Keratinocyte (primary cell): ENCODE data around the gene NCOA3. TPM values are rescaled to one million over a fixed set of nuclear protein-coding genes. Genes with fewer than 3 reads are reported as not detected.

ENCODE experiments used
- DNase-seq: peaks from one replicate; pipeline ENCODE4 v3.0.0-alpha.2; 2011; ENCODE audit warnings: low read depth, missing footprints, low spot score
- FAIRE-seq: peaks from 2 replicates; lab custom pipeline; 2011; peaks lifted over from hg19 to GRCh38; lab: Jason Lieb, UNC
- H2AFZ ChIP-seq: 2 replicates; pipeline ENCODE4 v1.6.0; 2012; ENCODE audit warnings: low read length, control low read depth, inconsistent platforms; ENCODE audit not compliant: control insufficient read depth
- H3K27ac ChIP-seq: 2 replicates; pipeline ENCODE4 v1.5.1; 2011; ENCODE audit warnings: low read length; ENCODE audit not compliant: control insufficient read depth, insufficient read depth
- H3K27me3 ChIP-seq: 3 replicates; pipeline ENCODE4 v1.6.0; 2011; ENCODE audit warnings: low read length; ENCODE audit not compliant: control insufficient read depth, insufficient read depth; ENCODE audit errors: extremely low read depth
- H3K36me3 ChIP-seq, 2 experiments: 2 replicates in 1 of 2; 3 replicates in 1 of 2; pipeline ENCODE4 v1.5.1; 2011; ENCODE audit warnings: low read length in 2 of 2, mild to moderate bottlenecking in 1 of 2; ENCODE audit not compliant: control insufficient read depth in 2 of 2, insufficient read depth in 2 of 2; ENCODE audit errors: extremely low read depth in 1 of 2
- H3K4me1 ChIP-seq: 3 replicates; pipeline ENCODE4 v1.5.1; 2011; ENCODE audit warnings: low read length; ENCODE audit not compliant: control insufficient read depth, insufficient read depth; ENCODE audit errors: extremely low read depth
- H3K4me2 ChIP-seq: 3 replicates; pipeline ENCODE4 v1.6.0; 2011; ENCODE audit warnings: low read depth, low read length; ENCODE audit not compliant: control insufficient read depth, insufficient read depth; ENCODE audit errors: extremely low read depth
- H3K4me3 ChIP-seq, 3 experiments: fragments of 200-600 bp in 1 of 3; sonication (generic) in 1 of 3; 2 replicates in 2 of 3; 3 replicates in 1 of 3; pipeline ENCODE4 v1.5.1; 2011 to 2016; ENCODE audit warnings: low read length in 3 of 3, mild to moderate bottlenecking in 3 of 3, control low read depth in 2 of 3, inconsistent platforms in 1 of 3, low read depth in 1 of 3, mixed read lengths in 1 of 3, mixed run types in 1 of 3, moderate library complexity in 1 of 3; ENCODE audit not compliant: control insufficient read depth in 2 of 3, insufficient read depth in 2 of 3; ENCODE audit errors: extremely low read depth in 1 of 3
- H3K79me2 ChIP-seq: 2 replicates; pipeline ENCODE4 v1.6.0; 2012; ENCODE audit warnings: low read length; ENCODE audit not compliant: control insufficient read depth, insufficient read depth
- H3K9ac ChIP-seq: 3 replicates; pipeline ENCODE4 v1.6.0; 2011; ENCODE audit warnings: low read length; ENCODE audit not compliant: control insufficient read depth, insufficient read depth; ENCODE audit errors: extremely low read depth
- H3K9me1 ChIP-seq: 3 replicates; pipeline ENCODE4 v1.6.0; 2011; ENCODE audit warnings: low read length; ENCODE audit not compliant: control insufficient read depth, insufficient read depth; ENCODE audit errors: extremely low read depth
- H3K9me3 ChIP-seq: 2 replicates; pipeline ENCODE4 v1.5.1; 2012; ENCODE audit warnings: low read depth, low read length; ENCODE audit not compliant: control insufficient read depth
- H4K20me1 ChIP-seq: 3 replicates; pipeline ENCODE4 v1.6.0; 2011; ENCODE audit warnings: low read length; ENCODE audit not compliant: control insufficient read depth, insufficient read depth; ENCODE audit errors: extremely low read depth
- EZH2 ChIP-seq: IDR thresholded peaks from one replicate; pipeline ENCODE4 v1.6.1; 2012; ENCODE audit warnings: inconsistent platforms, mild to moderate bottlenecking, low read length, moderate library complexity
- dilution Hi-C: fragments of 300-500 bp; cut with MboI; formaldehyde crosslinking; loops from one replicate; pipeline ENCODE4 v1.7.0; 2020; ENCODE audit warnings: low sequenced_read_pairs; ENCODE audit not compliant: extremely low pct_ligation_motif_present
- polyA plus RNA-seq, 5 experiments: library from polyadenylated mRNA; depleted of rRNA in 3 of 5; stranded (reverse) in 3 of 5; stranded (forward) in 1 of 5; unstranded in 1 of 5; fragments of >200 nt; gene quantifications; 1 replicate in 1 of 5; 2 replicates in 3 of 5; 3 replicates in 1 of 5; pipeline versions ENCODE4 v1.2.1 to v1.2.3, GENCODE V29; 2011 to 2012; ENCODE audit warnings: missing spikeins in 2 of 5, low read depth in 1 of 5, low replicate concordance in 1 of 5
- TF ChIP-seq, protein P1 (sequence below), 3 experiments: IDR thresholded peaks in 1 of 3; conservative IDR thresholded peaks in 1 of 3; optimal IDR thresholded peaks in 1 of 3; 2 replicates in 2 of 3; 3 replicates in 1 of 3; pipeline versions ENCODE3 to v1.5.1; 2011; ENCODE audit warnings: low read length in 3 of 3, mild to moderate bottlenecking in 3 of 3, moderate library complexity in 2 of 3, control low read depth in 1 of 3, inconsistent platforms in 1 of 3; ENCODE audit not compliant: insufficient read depth in 2 of 3; ENCODE audit errors: extremely low read depth in 1 of 3

Gene NCOA3
- polyA plus RNA-seq, 1 donor (not counting 4 experiments of a cell fraction or from before 2014, with no cell fraction given), result 25.8 TPM

DNA sequence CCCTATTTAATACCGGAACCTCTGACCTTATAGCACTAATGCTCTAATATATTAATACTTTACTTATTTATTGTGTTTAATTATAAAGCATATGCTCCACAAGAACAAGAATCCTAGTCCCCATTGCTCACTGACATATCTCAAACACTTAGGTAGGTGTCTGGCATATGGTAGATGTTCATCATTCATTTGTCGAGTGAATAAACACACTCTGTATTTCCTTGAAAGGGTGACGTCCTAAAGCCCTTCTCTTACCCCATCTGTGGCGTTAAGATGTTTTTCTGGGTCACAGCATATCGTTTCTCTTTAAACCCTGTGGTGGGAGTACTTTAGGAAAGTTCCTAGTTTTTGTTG, 45.3 kb downstream of the NCOA3 start:
- Histone ChIP-seq H3K4me1 (peaks cover 33% of the 10 kb centered on the region), H3K27ac (peak overlapping the region; percentile 71), H3K4me3 (no peak overlapping the region), H3K9me1 (peaks cover 2% of the 10 kb centered on the region), H3K4me2 (peak overlapping the region; percentile 69), H3K79me2 (peaks cover 53% of the 10 kb centered on the region), H3K36me3 (no peaks in the 10 kb centered on the region), H2AFZ (no peak overlapping the region), H3K9ac (no peak overlapping the region), H3K27me3 (no peaks in the 10 kb centered on the region), H4K20me1 (peaks cover 4% of the 10 kb centered on the region), H3K9me3 (no peaks in the 10 kb centered on the region)
- no peak for TF ChIP-seq EZH2
- TF ChIP-seq, protein P1, sequence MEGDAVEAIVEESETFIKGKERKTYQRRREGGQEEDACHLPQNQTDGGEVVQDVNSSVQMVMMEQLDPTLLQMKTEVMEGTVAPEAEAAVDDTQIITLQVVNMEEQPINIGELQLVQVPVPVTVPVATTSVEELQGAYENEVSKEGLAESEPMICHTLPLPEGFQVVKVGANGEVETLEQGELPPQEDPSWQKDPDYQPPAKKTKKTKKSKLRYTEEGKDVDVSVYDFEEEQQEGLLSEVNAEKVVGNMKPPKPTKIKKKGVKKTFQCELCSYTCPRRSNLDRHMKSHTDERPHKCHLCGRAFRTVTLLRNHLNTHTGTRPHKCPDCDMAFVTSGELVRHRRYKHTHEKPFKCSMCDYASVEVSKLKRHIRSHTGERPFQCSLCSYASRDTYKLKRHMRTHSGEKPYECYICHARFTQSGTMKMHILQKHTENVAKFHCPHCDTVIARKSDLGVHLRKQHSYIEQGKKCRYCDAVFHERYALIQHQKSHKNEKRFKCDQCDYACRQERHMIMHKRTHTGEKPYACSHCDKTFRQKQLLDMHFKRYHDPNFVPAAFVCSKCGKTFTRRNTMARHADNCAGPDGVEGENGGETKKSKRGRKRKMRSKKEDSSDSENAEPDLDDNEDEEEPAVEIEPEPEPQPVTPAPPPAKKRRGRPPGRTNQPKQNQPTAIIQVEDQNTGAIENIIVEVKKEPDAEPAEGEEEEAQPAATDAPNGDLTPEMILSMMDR (optimal IDR thresholded peaks at IDR 0.05 in 1 of 3, IDR thresholded peaks at IDR 0.05 in 1 of 3, conservative IDR thresholded peaks at IDR 0.05 in 1 of 3; ENCODE audit: extremely low read depth in 1 of 3, insufficient read depth in 2 of 3, low read length in 3 of 3), result no peak
- no peak for DNase-seq
- dilution Hi-C loops, result no loop called here
- FAIRE-seq, result no peak

DNA sequence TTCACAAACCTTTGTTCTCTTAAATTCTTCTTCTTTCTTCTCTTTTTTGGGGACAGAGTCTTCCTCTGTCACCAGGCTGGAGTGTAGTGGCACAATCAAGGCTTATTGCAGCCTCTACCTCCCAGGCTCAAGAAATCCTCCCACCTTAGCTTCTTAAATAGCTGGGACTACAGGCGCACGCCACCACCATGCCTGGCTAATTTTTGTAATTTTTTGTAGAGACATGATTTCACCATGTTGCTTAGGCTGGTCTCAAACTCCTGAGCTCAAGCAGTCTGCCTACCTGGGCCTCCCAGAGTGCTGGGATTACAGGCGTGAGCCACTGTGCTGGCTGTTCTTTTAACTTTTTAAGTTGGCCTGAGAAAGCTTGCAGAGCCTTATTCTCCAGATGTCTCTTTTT, 48.0 kb downstream of the NCOA3 start:
- Histone ChIP-seq H3K27ac (no peak overlapping the region), H3K9ac (no peak overlapping the region)

More for the DNA sequence above, 48.0 kb downstream of the NCOA3 start:
- Histone ChIP-seq H3K4me2 (no peak overlapping the region), H3K4me3 (no peak overlapping the region), H3K9me3 (no peaks in the 10 kb centered on the region), H3K9me1 (no peaks in the 10 kb centered on the region), H3K79me2 (peaks cover 42% of the 10 kb centered on the region), H3K27me3 (no peaks in the 10 kb centered on the region), H2AFZ (no peak overlapping the region), H3K36me3 (no peaks in the 10 kb centered on the region), H4K20me1 (peaks cover 2% of the 10 kb centered on the region), H3K4me1 (peaks cover 23% of the 10 kb centered on the region)
- dilution Hi-C loops, result no loop called here
- FAIRE-seq, result no peak
- TF ChIP-seq EZH2, result no peak
- TF ChIP-seq, protein P1 (optimal IDR thresholded peaks at IDR 0.05 in 1 of 3, IDR thresholded peaks at IDR 0.05 in 1 of 3, conservative IDR thresholded peaks at IDR 0.05 in 1 of 3; ENCODE audit: extremely low read depth in 1 of 3, insufficient read depth in 2 of 3, low read length in 3 of 3), result no peak
- DNase-seq, result no peak
